GM19328 (cell line): ENCODE measurements around the gene FAM53A.
"Not testable (repeated sequence)": the region's sequence is repeated elsewhere in the genome, so short reads cannot be mapped to it uniquely, and the experiment has no call there.

Experiments used
- ATAC-seq: cut with Tn5 transposase; IDR thresholded peaks from one replicate; pipeline ENCODE4 v1.9.1; 2021; ENCODE audit warnings: mild to moderate bottlenecking, moderate library complexity; ENCODE audit not compliant: unreplicated experiment

The FAM53A gene

GRCh38 chr4:1641671-1642070, 42.4 kb downstream of the FAM53A start:
- ATAC-seq = no peak

- not testable (repeated sequence) for ATAC-seq
Measured at GRCh38 chr4:1640716-1641503, 43.2 kb downstream of the FAM53A start.

GRCh38 chr4:1640190-1640589, 43.9 kb downstream of the FAM53A start:
- ATAC-seq = no peak

GRCh38 chr4:1639299-1639868, 44.7 kb downstream of the FAM53A start:
- ATAC-seq = no peak

- no peak for ATAC-seq
Measured at GRCh38 chr4:1638873-1639272, 45.2 kb downstream of the FAM53A start.

GRCh38 chr4:1638272-1638598, 45.9 kb downstream of the FAM53A start:
- no peak for ATAC-seq

- no peak for ATAC-seq
Measured at GRCh38 chr4:1637580-1638271, 46.4 kb downstream of the FAM53A start.

GRCh38 chr4:1636490-1637211, 47.5 kb downstream of the FAM53A start:
- ATAC-seq = no peak

GRCh38 chr4:1635464-1635863, 48.6 kb downstream of the FAM53A start:
- ATAC-seq = no peak

- ATAC-seq = no peak
Measured at GRCh38 chr4:1633993-1634392, 50.1 kb downstream of the FAM53A start.

GRCh38 chr4:1632109-1633104, 51.7 kb downstream of the FAM53A start:
- ATAC-seq = no peak

- ATAC-seq = no peak
Measured at GRCh38 chr4:1631136-1631535, 53.0 kb downstream of the FAM53A start.

- no peak for ATAC-seq
Measured at GRCh38 chr4:1630266-1630665, 53.8 kb downstream of the FAM53A start.

- ATAC-seq = no peak
Measured at GRCh38 chr4:1629699-1630083, 54.4 kb downstream of the FAM53A start.

GRCh38 chr4:1628892-1629698, 55.0 kb downstream of the FAM53A start:
- ATAC-seq = no peak

- ATAC-seq = no peak
Measured at GRCh38 chr4:1627417-1628313, 56.4 kb downstream of the FAM53A start.

- no peak for ATAC-seq
Measured at GRCh38 chr4:1626941-1627340, 57.2 kb downstream of the FAM53A start.

- no peak for ATAC-seq
Measured at GRCh38 chr4:1626151-1626550, 58.0 kb downstream of the FAM53A start.
